Measurements from ENCODE around the gene PARP6. TPM values are rescaled to one million over a fixed set of nuclear protein-coding genes. Genes with fewer than 3 reads are reported as not detected.
A peak's percentile ranks its signal among the peaks of the same experiment; 100 is the strongest.

Gene PARP6
- total RNA-seq: 10 to 100 TPM; 44.5 to 97.4 (median 70.0) TPM
- polyA plus RNA-seq: 10 to 100 TPM; 51.5 to 73.3 TPM
- long read RNA-seq, donor 1, partial matches to known transcripts: 8 of 59 reads
- long read RNA-seq, donor 1, other reads (novel, unspliced or antisense): 50 of 59 reads
- long read RNA-seq, donor 2, transcript PARP6-211 (4 exons, 3,657 nt): major isoform, 7 of 7 reads
- long read RNA-seq, donor 2, partial matches to known transcripts: 0 of 7 reads
- long read RNA-seq, donor 2, other reads (novel, unspliced or antisense): 0 of 7 reads
- long read RNA-seq, donor 3, partial matches to known transcripts: 8 of 82 reads
- long read RNA-seq, donor 3, other reads (novel, unspliced or antisense): 70 of 82 reads

- 0 to 1% (median 0%) methylated on average over 41 to 82 of the region's 82 CpGs for WGBS, 3 donors
- TF ChIP-seq CTCF (IDR thresholded peaks at IDR 0.05): peak; percentile 61 to 82 (median 78)
- no peak for TF ChIP-seq POLR2A (IDR thresholded peaks at IDR 0.05)
These were observed at the start of gene PARP6 for GRCh38 chr15:72272213-72272996. Gene PARP6, minus strand, starts transcription at chr15:72272554. Its CDS starts 5,077 bp downstream, at chr15:72267477.

GRCh38 chr15:72319985-72320671 is 47.8 kb upstream of the PARP6 start, which contains the start of gene CELF6:
Gene CELF6, minus strand, starts transcription at chr15:72320157. Its CDS starts 283 bp downstream, at chr15:72319874.
- 0 to 1% (median 1%) methylated on average over 46 to 57 of the region's 58 CpGs for WGBS, 3 donors

More at GRCh38 chr15:72272213-72272996, at the start of gene PARP6:
- H3K4me1 ChIP-seq (ENCODE audit: insufficient read depth): peaks cover 6% of the 10 kb centered on the region
- no peaks in the 10 kb centered on the region for H3K27me3 ChIP-seq
- no peaks in the 10 kb centered on the region for H3K36me3 ChIP-seq
- peak within 1 kb of the TSS; percentile 92 to 96 for H3K27ac ChIP-seq
- intact Hi-C loops (cut with DNase I): loop anchor here in 3 of 4 donors (2.0 to 5.0 kb wide), 4 partner anchors 40 to 1365 kb away; partner anchors contain the start of genes PKM (in 2 of the 3) and ARIH1 (in 1 of the 3)
- peak within 1 kb of the TSS; percentile 76 for H3K4me3 ChIP-seq
- peak; percentile 98 to 99 (median 99) for DNase-seq
- no peaks in the 10 kb centered on the region for H3K9me3 ChIP-seq

GRCh38 chr15:72319360-72319984 is 47.1 kb upstream of the PARP6 start:
- H3K9me3 ChIP-seq: no peaks in the 10 kb centered on the region
- DNase-seq: peak; percentile 63 to 85 (median 81)
- no peaks in the 10 kb centered on the region for H3K36me3 ChIP-seq
- intact Hi-C loops (cut with DNase I): no loop called here
- TF ChIP-seq POLR2A (IDR thresholded peaks at IDR 0.05) (no peak), EP300 (IDR thresholded peaks at IDR 0.05) (no peak), CTCF (IDR thresholded peaks at IDR 0.05) (no peak)
- WGBS, 3 donors: 4 to 40% (median 4%) methylated on average over 7 to 48 of the region's 48 CpGs
- H3K4me3 ChIP-seq: peak overlapping the region; percentile 36
- H3K4me1 ChIP-seq (ENCODE audit: insufficient read depth): peaks cover 8% of the 10 kb centered on the region
- peak overlapping the region in 1 of 2 donors; percentile 41 for H3K27ac ChIP-seq
- H3K27me3 ChIP-seq: no peaks in the 10 kb centered on the region

More at GRCh38 chr15:72319985-72320671, 47.8 kb upstream of the PARP6 start, which contains the start of gene CELF6:
- Histone ChIP-seq H3K27ac (peak within 1 kb of the TSS in 1 of 2 donors; percentile 41), H3K4me1 (ENCODE audit: insufficient read depth) (peaks cover 8% of the 10 kb centered on the region), H3K4me3 (peak within 1 kb of the TSS; percentile 36), H3K9me3 (no peaks in the 10 kb centered on the region), H3K27me3 (no peaks in the 10 kb centered on the region), H3K36me3 (no peaks in the 10 kb centered on the region)
- peak; percentile 78 to 90 (median 85) for DNase-seq
- intact Hi-C loops (cut with DNase I): no loop called here
- TF ChIP-seq CTCF (IDR thresholded peaks at IDR 0.05) (no peak), EP300 (IDR thresholded peaks at IDR 0.05) (no peak), POLR2A (IDR thresholded peaks at IDR 0.05) (no peak)

Data from ovary (tissue), 10 donors.